ENCODE measurements around the gene MAP2K6. TPM values are rescaled to one million over a fixed set of nuclear protein-coding genes. Genes with fewer than 3 reads are reported as not detected.
"Not testable (repeated sequence)": the region's sequence is repeated elsewhere in the genome, so short reads cannot be mapped to it uniquely, and the experiment has no call there.

MAP2K6 gene
- total and polyA plus RNA-seq, 9 donors: 12.6 to 22.8 (median 16.8) TPM

DNA sequence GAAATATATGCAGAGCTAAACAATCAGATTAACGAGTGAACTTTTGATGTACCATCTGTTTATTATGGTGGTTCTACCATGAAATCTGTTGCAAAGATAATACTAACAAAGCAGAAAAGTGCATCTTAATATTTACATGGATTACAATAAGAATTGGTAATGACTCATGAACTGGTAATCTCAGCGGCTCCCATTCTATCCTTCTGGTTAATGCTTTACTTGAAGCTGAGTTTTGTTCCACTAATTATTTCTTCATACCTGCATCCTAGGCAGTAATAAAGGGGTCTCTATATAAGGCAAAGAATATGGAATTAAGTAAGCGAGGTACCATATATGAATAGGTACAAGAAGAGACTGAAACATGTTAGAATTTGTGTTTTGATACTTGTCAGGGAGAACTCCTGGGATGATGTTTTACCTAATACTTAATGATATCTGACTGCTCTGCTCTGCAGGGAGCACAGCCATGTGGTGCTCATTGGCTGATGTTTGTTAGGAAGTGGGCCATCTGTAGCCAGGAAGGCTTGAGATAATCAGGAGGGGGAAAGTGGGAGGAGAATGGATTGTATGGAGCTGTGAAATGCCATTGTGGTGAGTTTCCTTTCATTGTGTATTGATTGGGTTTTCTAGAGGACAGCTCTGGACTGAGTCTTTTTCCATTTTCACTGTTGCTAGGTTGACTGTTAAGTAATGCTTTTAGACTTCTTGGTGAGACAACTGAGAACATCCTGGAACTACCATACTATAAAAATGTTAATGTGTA, 52.6 kb downstream of the MAP2K6 start:
- no peak overlapping the region for H3K27ac ChIP-seq (ENCODE audit: low read length)
- peak; percentile 31 for DNase-seq

GRCh38 chr17:69468207-69468606, 53.7 kb downstream of the MAP2K6 start:
- Histone ChIP-seq H3K27me3 (ENCODE audit: control insufficient read depth, insufficient read depth, low read length) (no peaks in the 10 kb centered on the region), H3K27ac (ENCODE audit: low read length) (no peak overlapping the region), H3K36me3 (ENCODE audit: control insufficient read depth, insufficient read depth, low read length) (no peaks in the 10 kb centered on the region), H3K9me3 (replicated peaks; ENCODE audit: control insufficient read depth, low read depth, low read length) (no peaks in the 10 kb centered on the region), H3K4me3 (ENCODE audit: low read length) (no peak overlapping the region), H3K4me1 (ENCODE audit: control insufficient read depth, insufficient read depth, low read length) (peaks cover 2% of the 10 kb centered on the region)
- no peak for DNase-seq
- 100% methylated on average over 2 of the region's 5 CpGs for WGBS (ENCODE audit: insufficient coverage)

More for the DNA sequence above, 52.6 kb downstream of the MAP2K6 start:
- Histone ChIP-seq H3K36me3 (ENCODE audit: control insufficient read depth, insufficient read depth, low read length) (no peaks in the 10 kb centered on the region), H3K27me3 (ENCODE audit: control insufficient read depth, insufficient read depth, low read length) (no peaks in the 10 kb centered on the region), H3K9me3 (replicated peaks; ENCODE audit: control insufficient read depth, low read depth, low read length) (no peaks in the 10 kb centered on the region), H3K4me3 (ENCODE audit: low read length) (no peak overlapping the region), H3K4me1 (ENCODE audit: control insufficient read depth, insufficient read depth, low read length) (no peaks in the 10 kb centered on the region)
- WGBS (ENCODE audit: insufficient coverage): no CpG with 5 or more reads among the region's 3 CpGs

DNA sequence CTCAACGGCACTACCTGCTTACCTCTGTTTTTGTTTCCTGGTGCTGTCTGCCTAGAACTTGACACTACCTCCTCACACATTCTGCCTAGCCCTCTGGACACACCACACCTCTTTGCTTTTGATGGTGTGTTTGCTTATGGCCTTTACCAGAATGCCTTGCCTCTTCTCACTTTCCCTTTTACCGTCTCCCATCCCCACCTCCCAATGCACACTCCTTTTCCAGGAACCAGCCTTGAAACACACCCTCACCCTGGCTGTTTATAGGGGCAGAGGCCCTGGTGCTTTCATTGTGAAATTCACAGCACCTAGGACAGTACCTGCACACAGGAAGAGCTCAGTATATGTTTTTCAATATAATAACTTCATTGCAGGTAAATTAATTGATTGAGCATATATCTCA, 56.2 kb downstream of the MAP2K6 start:
- Histone ChIP-seq H3K27me3 (ENCODE audit: control insufficient read depth, insufficient read depth, low read length) (no peaks in the 10 kb centered on the region), H3K4me1 (ENCODE audit: control insufficient read depth, insufficient read depth, low read length) (peaks cover 16% of the 10 kb centered on the region), H3K4me3 (ENCODE audit: low read length) (no peak overlapping the region), H3K36me3 (ENCODE audit: control insufficient read depth, insufficient read depth, low read length) (no peaks in the 10 kb centered on the region), H3K27ac (ENCODE audit: low read length) (no peak overlapping the region), H3K9me3 (replicated peaks; ENCODE audit: control insufficient read depth, low read depth, low read length) (no peaks in the 10 kb centered on the region)
- WGBS (ENCODE audit: insufficient coverage): 100% methylated on average over 1 of the region's 2 CpGs
- no peak for DNase-seq

DNA sequence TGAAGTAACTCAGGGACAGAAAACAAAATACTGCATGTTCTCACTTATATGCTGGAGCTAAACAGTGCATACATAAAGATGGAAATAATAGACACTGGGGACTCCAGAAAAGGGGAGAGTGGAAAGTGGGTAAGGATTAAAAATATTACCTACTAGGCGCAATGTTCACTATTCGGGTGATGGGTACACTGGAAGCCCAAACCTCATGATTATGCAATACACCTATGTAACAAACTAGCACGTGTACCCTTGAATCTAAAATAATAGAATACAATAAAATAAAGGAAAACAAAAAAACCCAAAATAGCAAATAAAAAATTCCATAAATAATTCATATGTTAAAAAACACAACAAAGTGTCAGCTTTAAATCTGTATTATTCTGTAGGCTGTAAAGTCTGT, 56.9 kb downstream of the MAP2K6 start:
- Histone ChIP-seq H3K4me3 (ENCODE audit: low read length) (no peak overlapping the region), H3K27ac (ENCODE audit: low read length) (no peak overlapping the region), H3K36me3 (ENCODE audit: control insufficient read depth, insufficient read depth, low read length) (no peaks in the 10 kb centered on the region), H3K9me3 (replicated peaks; ENCODE audit: control insufficient read depth, low read depth, low read length) (no peaks in the 10 kb centered on the region), H3K27me3 (ENCODE audit: control insufficient read depth, insufficient read depth, low read length) (no peaks in the 10 kb centered on the region), H3K4me1 (ENCODE audit: control insufficient read depth, insufficient read depth, low read length) (peaks cover 16% of the 10 kb centered on the region)
- no peak for DNase-seq
- no CpG with 5 or more reads among the region's 3 CpGs for WGBS (ENCODE audit: insufficient coverage)

DNA sequence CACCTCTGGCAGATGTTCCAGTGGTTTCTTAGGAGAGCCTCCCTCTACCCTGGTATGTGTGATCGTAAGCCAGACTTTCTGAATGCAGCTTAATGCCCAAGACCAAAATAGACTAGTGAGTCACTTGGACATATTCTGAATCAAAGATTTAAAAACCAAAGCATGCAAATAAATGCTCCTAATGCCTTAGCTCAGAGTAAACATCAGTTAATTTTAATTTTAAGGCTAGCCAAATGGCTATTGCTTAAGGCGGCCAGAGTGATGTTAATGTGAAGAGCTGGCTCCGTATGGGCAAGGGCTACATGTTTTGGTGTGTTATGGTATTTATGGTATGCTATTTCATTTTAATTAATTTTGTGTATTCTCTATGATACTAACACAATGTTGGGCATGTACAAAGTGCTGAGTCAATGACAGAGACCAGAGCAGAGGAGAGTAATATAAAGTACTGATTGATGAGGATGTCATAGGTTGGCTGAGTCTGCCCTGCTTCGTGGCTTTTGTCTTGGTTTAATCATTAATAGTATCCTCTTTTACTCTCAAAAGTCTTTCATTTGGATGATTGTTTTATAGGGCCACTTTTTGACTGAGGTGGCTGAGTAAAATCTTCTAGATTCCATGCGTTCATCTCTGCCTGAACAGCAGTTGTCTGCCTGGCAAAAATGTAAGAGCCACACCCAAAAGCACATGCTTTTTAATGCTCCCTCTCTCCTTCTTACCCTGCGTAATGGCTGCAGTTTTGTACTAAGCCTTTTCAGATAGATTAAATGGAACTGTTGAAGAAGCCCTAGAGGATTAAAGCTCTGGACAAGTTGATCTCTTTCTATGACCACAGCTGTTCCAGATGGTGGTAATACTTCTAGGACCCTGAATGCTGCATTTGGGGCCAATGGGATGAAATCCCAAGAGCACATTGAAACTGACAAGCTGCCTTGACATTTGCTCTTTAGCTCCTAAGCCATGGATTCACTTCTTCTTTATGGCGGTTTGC, 59.6 kb downstream of the MAP2K6 start:
- no peak overlapping the region for H3K4me3 ChIP-seq (ENCODE audit: low read length)
- peaks cover 17% of the 10 kb centered on the region for H3K4me1 ChIP-seq (ENCODE audit: control insufficient read depth, insufficient read depth, low read length)
- peak; percentile 83 for DNase-seq
- no peaks in the 10 kb centered on the region for H3K9me3 ChIP-seq (replicated peaks; ENCODE audit: control insufficient read depth, low read depth, low read length)
- H3K36me3 ChIP-seq (ENCODE audit: control insufficient read depth, insufficient read depth, low read length): no peaks in the 10 kb centered on the region
- H3K27me3 ChIP-seq (ENCODE audit: control insufficient read depth, insufficient read depth, low read length): no peaks in the 10 kb centered on the region
- WGBS (ENCODE audit: insufficient coverage): 20% methylated on average over 1 of the region's 7 CpGs
- H3K27ac ChIP-seq (ENCODE audit: low read length): peak overlapping the region; percentile 62

DNA sequence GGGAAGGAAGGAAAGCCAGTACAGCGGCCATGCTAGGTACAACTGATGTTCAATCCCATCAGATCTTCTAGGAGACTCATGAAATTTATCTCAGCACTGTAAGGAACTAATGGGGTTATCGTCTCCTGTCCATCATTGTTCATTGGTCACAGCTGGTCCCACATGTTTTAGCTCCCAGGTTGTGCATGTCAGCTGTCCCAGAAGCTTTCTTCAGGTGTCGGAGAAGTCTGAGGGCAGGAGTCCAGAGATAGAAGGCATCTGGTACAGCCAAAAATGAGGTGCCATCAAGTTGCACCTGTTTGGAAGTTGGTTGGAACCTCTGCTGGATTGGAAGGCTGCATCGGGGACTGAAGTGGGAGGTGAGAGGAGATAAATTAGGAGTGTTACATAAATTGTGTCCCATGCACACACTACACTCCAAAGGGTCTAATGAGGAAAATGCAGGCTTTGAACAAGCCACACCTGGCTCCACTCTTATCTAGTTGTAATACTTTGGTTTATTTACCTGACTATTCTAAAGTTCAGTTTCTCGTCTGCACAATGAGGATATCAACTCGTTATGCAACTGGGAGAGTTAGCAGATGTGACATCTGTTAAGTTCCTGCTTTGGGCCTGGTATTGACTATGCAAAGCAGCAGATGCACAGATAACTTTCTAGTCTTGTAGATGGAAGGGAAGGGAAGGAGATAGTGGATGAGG, 62.9 kb downstream of the MAP2K6 start:
- no peaks in the 10 kb centered on the region for H3K27me3 ChIP-seq (ENCODE audit: control insufficient read depth, insufficient read depth, low read length)
- no peaks in the 10 kb centered on the region for H3K9me3 ChIP-seq (replicated peaks; ENCODE audit: control insufficient read depth, low read depth, low read length)
- no peak for DNase-seq
- no peak overlapping the region for H3K27ac ChIP-seq (ENCODE audit: low read length)
- H3K4me3 ChIP-seq (ENCODE audit: low read length): no peak overlapping the region
- H3K36me3 ChIP-seq (ENCODE audit: control insufficient read depth, insufficient read depth, low read length): no peaks in the 10 kb centered on the region
- 72% methylated on average over 3 of the region's 6 CpGs for WGBS (ENCODE audit: insufficient coverage)
- H3K4me1 ChIP-seq (ENCODE audit: control insufficient read depth, insufficient read depth, low read length): peaks cover 23% of the 10 kb centered on the region

DNA sequence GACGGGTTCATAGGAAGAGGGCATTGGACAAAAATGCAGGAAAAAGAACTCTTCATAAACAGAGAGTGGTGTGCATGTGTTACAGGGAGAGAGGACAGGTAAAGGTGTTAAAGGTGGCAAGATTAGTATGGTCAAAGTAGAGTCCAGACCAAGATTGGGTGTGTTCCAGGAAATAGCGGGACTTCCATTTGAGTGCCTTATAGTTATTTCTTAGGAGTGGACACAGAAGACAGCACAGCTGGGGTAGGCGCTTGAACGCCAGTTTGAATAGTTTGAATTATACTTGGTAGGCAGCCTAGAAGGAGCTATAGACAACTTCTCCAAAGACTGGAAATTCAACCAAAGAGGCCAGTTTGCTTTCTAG, 63.4 kb downstream of the MAP2K6 start:
- Histone ChIP-seq H3K4me1 (ENCODE audit: control insufficient read depth, insufficient read depth, low read length) (peaks cover 20% of the 10 kb centered on the region), H3K36me3 (ENCODE audit: control insufficient read depth, insufficient read depth, low read length) (no peaks in the 10 kb centered on the region), H3K27ac (ENCODE audit: low read length) (no peak overlapping the region), H3K27me3 (ENCODE audit: control insufficient read depth, insufficient read depth, low read length) (no peaks in the 10 kb centered on the region), H3K9me3 (replicated peaks; ENCODE audit: control insufficient read depth, low read depth, low read length) (no peaks in the 10 kb centered on the region), H3K4me3 (ENCODE audit: low read length) (no peak overlapping the region)
- DNase-seq: no peak
- 100% methylated on average over 2 of the region's 4 CpGs for WGBS (ENCODE audit: insufficient coverage)

DNA sequence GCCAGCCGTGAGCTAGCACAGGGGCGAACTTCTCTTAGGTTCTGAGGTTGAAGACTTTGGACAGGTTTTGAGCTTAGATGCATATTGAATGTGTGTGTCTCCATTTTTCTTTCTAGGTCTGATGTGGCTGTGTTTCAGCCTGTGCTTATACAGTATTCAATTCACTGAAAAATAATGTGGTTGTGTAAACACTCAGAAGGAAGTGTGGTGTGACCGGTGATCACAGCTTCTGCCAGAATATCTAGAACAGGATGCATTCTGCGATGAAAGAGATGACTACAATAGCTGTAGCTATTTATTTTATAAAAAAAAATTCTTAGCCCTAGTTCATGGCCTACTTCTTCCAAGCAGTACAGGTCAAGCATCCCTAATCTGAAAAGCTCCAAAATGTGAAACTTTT, 64.4 kb downstream of the MAP2K6 start:
- no peaks in the 10 kb centered on the region for H3K9me3 ChIP-seq (replicated peaks; ENCODE audit: control insufficient read depth, low read depth, low read length)
- H3K36me3 ChIP-seq (ENCODE audit: control insufficient read depth, insufficient read depth, low read length): no peaks in the 10 kb centered on the region
- no peak overlapping the region for H3K27ac ChIP-seq (ENCODE audit: low read length)
- 93% methylated on average over 2 of the region's 4 CpGs for WGBS (ENCODE audit: insufficient coverage)
- DNase-seq: no peak
- peaks cover 19% of the 10 kb centered on the region for H3K4me1 ChIP-seq (ENCODE audit: control insufficient read depth, insufficient read depth, low read length)
- no peak overlapping the region for H3K4me3 ChIP-seq (ENCODE audit: low read length)
- H3K27me3 ChIP-seq (ENCODE audit: control insufficient read depth, insufficient read depth, low read length): no peaks in the 10 kb centered on the region

GRCh38 chr17:69479756-69480155, 65.3 kb downstream of the MAP2K6 start:
- H3K36me3 ChIP-seq (ENCODE audit: control insufficient read depth, insufficient read depth, low read length); H3K27ac ChIP-seq (ENCODE audit: low read length); DNase-seq; H3K9me3 ChIP-seq (replicated peaks; ENCODE audit: control insufficient read depth, low read depth, low read length); H3K4me3 ChIP-seq (ENCODE audit: low read length); H3K27me3 ChIP-seq (ENCODE audit: control insufficient read depth, insufficient read depth, low read length): not testable (repeated sequence)
- 92% methylated on average over 2 of the region's 7 CpGs for WGBS (ENCODE audit: insufficient coverage)
- peaks cover 11% of the 10 kb centered on the region for H3K4me1 ChIP-seq (ENCODE audit: control insufficient read depth, insufficient read depth, low read length)

DNA sequence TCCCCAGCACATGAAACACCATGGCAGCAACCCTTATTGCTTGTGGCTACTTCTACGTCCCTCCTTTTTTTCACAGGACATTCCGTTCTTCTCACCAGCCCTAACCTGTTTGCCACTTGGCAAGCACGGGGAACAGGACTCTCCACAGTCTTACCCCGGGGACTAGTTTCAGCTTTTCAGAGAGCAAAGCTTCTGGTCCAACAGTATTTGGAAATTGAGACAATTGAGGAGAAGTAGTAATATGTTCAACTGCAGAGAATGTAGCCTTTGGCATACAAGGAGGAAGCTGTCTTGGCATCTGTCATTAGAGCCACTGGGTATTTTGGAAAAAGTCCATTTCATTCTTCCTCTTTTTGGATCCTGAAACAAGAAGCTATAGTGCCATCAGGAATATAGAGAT, 65.7 kb downstream of the MAP2K6 start:
- H3K27ac ChIP-seq (ENCODE audit: low read length): no peak overlapping the region
- no peaks in the 10 kb centered on the region for H3K27me3 ChIP-seq (ENCODE audit: control insufficient read depth, insufficient read depth, low read length)
- peaks cover 10% of the 10 kb centered on the region for H3K4me1 ChIP-seq (ENCODE audit: control insufficient read depth, insufficient read depth, low read length)
- WGBS (ENCODE audit: insufficient coverage): 59% methylated on average over 3 of the region's 4 CpGs
- no peak overlapping the region for H3K4me3 ChIP-seq (ENCODE audit: low read length)
- DNase-seq: peak; percentile 46
- H3K36me3 ChIP-seq (ENCODE audit: control insufficient read depth, insufficient read depth, low read length): no peaks in the 10 kb centered on the region
- no peaks in the 10 kb centered on the region for H3K9me3 ChIP-seq (replicated peaks; ENCODE audit: control insufficient read depth, low read depth, low read length)

Data from muscle of leg (tissue), 11 donors.